A549 (cell line): ENCODE measurements around the gene RFWD3. TPM values are rescaled to one million over a fixed set of nuclear protein-coding genes. Genes with fewer than 3 reads are reported as not detected.

Source experiments
- ATAC-seq, 2 experiments: fragments of 200-7000 bp in 1 of 2; fragments of >200 bp in 1 of 2; cut with Nextera tagmentation in 1 of 2; cut with Tn5 transposase in 1 of 2; 3 replicates each; pipeline versions ENCODE4 v1.8.0 to v1.9.1; 2018 to 2020; ENCODE audit warnings: mild to moderate bottlenecking in 1 of 2, moderate library complexity in 1 of 2
- CTCF ChIA-PET: fragments of 300-600 bp; sonication (Branson Sonifier 250); formaldehyde crosslinking; extraction: SDS; loops from one replicate; lab custom pipeline; 2021; ENCODE audit warnings: antibody characterized with exemption, inconsistent platforms; lab: Yijun Ruan, JAX
- POLR2A ChIA-PET: fragments of 350-600 bp; formaldehyde crosslinking; extraction: SDS; loops from one replicate; lab custom pipeline; 2021; ENCODE audit warnings: antibody characterized with exemption, inconsistent platforms; lab: Yijun Ruan, JAX
- DNase-seq, 2 experiments: peaks; one replicate each; pipeline versions ENCODE4 v3.0.0 to v3.0.0-alpha.2; 2011 to 2016; ENCODE audit warnings: low read depth in 1 of 2, low spot score in 1 of 2
- FAIRE-seq: peaks from 2 replicates; lab custom pipeline; 2011; peaks lifted over from hg19 to GRCh38; lab: Jason Lieb, UNC
- H3K27ac ChIP-seq, 2 experiments: fragments of >200 bp; sonication (Bioruptor Twin); formaldehyde crosslinking; 3 replicates each; pipeline ENCODE4 v1.5.1; 2016 to 2017
- H3K4me1 ChIP-seq: fragments of >200 bp; sonication (Bioruptor Twin); formaldehyde crosslinking; 3 replicates; pipeline ENCODE4 v1.6.1; 2016
- H3K4me2 ChIP-seq: fragments of >200 bp; sonication (Bioruptor Twin); formaldehyde crosslinking; 3 replicates; pipeline ENCODE4 v1.6.1; 2016
- H3K4me3 ChIP-seq: fragments of >200 bp; sonication (Bioruptor Twin); formaldehyde crosslinking; 3 replicates; pipeline ENCODE4 v1.5.1; 2016
- H3K9me3 ChIP-seq: fragments of >200 bp; sonication (Bioruptor Twin); formaldehyde crosslinking; 3 replicates; pipeline ENCODE4 v1.6.1; 2016
- CBX2 ChIP-seq: fragments of 200-600 bp; sonication (generic); IDR thresholded peaks from 2 replicates; pipeline ENCODE4 v1.6.1; 2016; ENCODE audit warnings: low read depth, mild to moderate bottlenecking, borderline replicate concordance
- CHD4 ChIP-seq: fragments of 200-600 bp; sonication (generic); IDR thresholded peaks from 2 replicates; pipeline ENCODE4 v1.6.1; 2016; ENCODE audit warnings: antibody characterized with exemption, mild to moderate bottlenecking, borderline replicate concordance
- ELK1 ChIP-seq: fragments of 150-350 bp; IDR thresholded peaks from 2 replicates; pipeline ENCODE4 v1.6.1; 2014; ENCODE audit warnings: low read depth, mild to moderate bottlenecking, low read length
- FOSB ChIP-seq: fragments of 250-450 bp; sonication (Bioruptor Pico); IDR thresholded peaks from 2 replicates; pipeline ENCODE4 v1.5.0; 2020; ENCODE audit warnings: mild to moderate bottlenecking, moderate library complexity
- FOSL2 ChIP-seq, 2 experiments: fragments of 450-650 bp in 1 of 2; fragments of >200 bp in 1 of 2; sonication (Bioruptor Twin) in 1 of 2; formaldehyde crosslinking; IDR thresholded peaks; 2 replicates each; pipeline versions ENCODE4 v1.5.0 to v1.6.1; 2016 to 2020; ENCODE audit warnings: mild to moderate bottlenecking in 1 of 2, moderate library complexity in 1 of 2
- HMGXB4 ChIP-seq: fragments of 250-450 bp; sonication (Bioruptor Pico); IDR thresholded peaks from 2 replicates; pipeline ENCODE4 v1.5.0; 2021; ENCODE audit warnings: mild to moderate bottlenecking, moderate library complexity, borderline replicate concordance
- JUNB ChIP-seq: fragments of >200 bp; sonication (Bioruptor Twin); formaldehyde crosslinking; IDR thresholded peaks from 2 replicates; pipeline ENCODE4 v1.6.1; 2016
- KDM5A ChIP-seq: fragments of 200-600 bp; sonication (generic); IDR thresholded peaks from 2 replicates; pipeline ENCODE4 v1.6.1; 2016; ENCODE audit warnings: antibody characterized with exemption, mild to moderate bottlenecking
- PBX3 ChIP-seq: IDR thresholded peaks from 2 replicates; pipeline ENCODE4 v1.6.1; 2012
- POLR2A ChIP-seq: IDR thresholded peaks from 2 replicates; pipeline ENCODE4 v1.6.1; 2012; ENCODE audit warnings: mild to moderate bottlenecking, low read length
- RARB ChIP-seq: fragments of 250-450 bp; sonication (Bioruptor Pico); IDR thresholded peaks from 2 replicates; pipeline ENCODE4 v1.8.0; 2021; ENCODE audit warnings: mild to moderate bottlenecking, moderate library complexity
- TFCP2L1 ChIP-seq: fragments of 250-450 bp; sonication (Bioruptor Pico); IDR thresholded peaks from 2 replicates; pipeline ENCODE4 v1.5.0; 2021; ENCODE audit warnings: mild to moderate bottlenecking
- ZFP36 ChIP-seq: fragments of 450-650 bp; IDR thresholded peaks from 2 replicates; pipeline ENCODE4 v1.6.1; 2014; ENCODE audit warnings: borderline replicate concordance; ENCODE audit not compliant: partially characterized antibody
- ZNF302 ChIP-seq: fragments of 250-450 bp; sonication (Bioruptor Pico); IDR thresholded peaks from 2 replicates; pipeline ENCODE4 v1.9.0; 2021; ENCODE audit warnings: inconsistent platforms, mild to moderate bottlenecking, moderate library complexity
- WGBS: methylation state at CpG from one replicate; pipeline ENCODE4 v1.1.6; 2017; ENCODE audit errors: missing lambda C conversion rate; 5-methylcytosine and 5-hydroxymethylcytosine counted together
- polyA plus RNA-seq, 4 experiments: library from polyadenylated mRNA; depleted of rRNA in 3 of 4; stranded (reverse); fragments of >200 nt; fragmentation: RNase III in 1 of 4; extraction: RNeasy Plus Mini Kit Qiagen cat#74134 plus additional on column Dnase treatment in 1 of 4; gene quantifications; 2 replicates in 3 of 4; 3 replicates in 1 of 4; pipeline ENCODE4 v1.2.3, GENCODE V29; 2011 to 2017

Gene RFWD3
- polyA plus RNA-seq, 2 of the 4 experiments (the other 2 are of a cell fraction): 36.1 to 50.6 TPM

- POLR2A ChIA-PET: no interaction called here
- no peak overlapping the region for H3K4me2 ChIP-seq
- TF ChIP-seq ELK1: no peak
- TF ChIP-seq HMGXB4: no peak
- TF ChIP-seq TFCP2L1 (CRISPR knock-in tag): no peak
- TF ChIP-seq, all 56 proteins: peak for 0
- Histone ChIP-seq H3K4me1 (peaks cover 11% of the 10 kb centered on the region), H3K27ac (no peak overlapping the region), H3K9me3 (no peaks in the 10 kb centered on the region), H3K4me3 (no peak overlapping the region)
- DNase-seq (no peak), ATAC-seq (no peak), FAIRE-seq (no peak)
- WGBS: 93% methylated on average over 3 of the region's 3 CpGs
- CTCF ChIA-PET: interaction anchor here (0.6 kb wide), 1 partner anchor 164 kb away, joined by 3 read pairs; no protein-coding TSS in a partner anchor
Observed at GRCh38 chr16:74592847-74593246, 73.8 kb downstream of the RFWD3 start.

GRCh38 chr16:74591876-74592650 is 74.6 kb downstream of the RFWD3 start:
- H3K4me3 ChIP-seq: no peak overlapping the region
- POLR2A ChIA-PET: no interaction called here
- no peak for DNase-seq
- H3K4me1 ChIP-seq: peaks cover 11% of the 10 kb centered on the region
- no peak overlapping the region for H3K4me2 ChIP-seq
- FAIRE-seq: no peak
- no peaks in the 10 kb centered on the region for H3K9me3 ChIP-seq
- no peak for ATAC-seq
- WGBS: 91% methylated on average over 9 of the region's 9 CpGs
- no peak overlapping the region for H3K27ac ChIP-seq
- TF ChIP-seq FOSL2 (IDR thresholded peaks at IDR 0.05) (no peak), FOSL2 (CRISPR knock-in tag; IDR thresholded peaks at IDR 0.05) (no peak), ZFP36 (no peak), HMGXB4 (no peak), ZNF302 (CRISPR knock-in tag) (no peak)
- CTCF ChIA-PET: no interaction called here

- DNase-seq (no peak), FAIRE-seq (no peak), ATAC-seq (no peak)
- Histone ChIP-seq H3K4me1 (peaks cover 12% of the 10 kb centered on the region), H3K27ac (no peak overlapping the region), H3K4me2 (no peak overlapping the region), H3K4me3 (no peak overlapping the region), H3K9me3 (no peaks in the 10 kb centered on the region)
- ChIA-PET POLR2A (no interaction called here), CTCF (no interaction called here)
- WGBS: 92% methylated on average over 6 of the region's 6 CpGs
- TF ChIP-seq PBX3: no peak
- TF ChIP-seq CHD4: no peak
- TF ChIP-seq CBX2: no peak
- no peak for TF ChIP-seq JUNB
- no peak for TF ChIP-seq FOSB (CRISPR knock-in tag)
- TF ChIP-seq POLR2A: no peak
- no peak for TF ChIP-seq HMGXB4
- TF ChIP-seq RARB (CRISPR knock-in tag): no peak
- TF ChIP-seq KDM5A: no peak
Observed at GRCh38 chr16:74586948-74587347, 79.7 kb downstream of the RFWD3 start.
